Peyer's patch (tissue), 4 donors: ENCODE measurements around the gene NDST3. TPM values are rescaled to one million over a fixed set of nuclear protein-coding genes. Genes with fewer than 3 reads are reported as not detected.

Experiments used
- DNase-seq, 3 donors: peaks; one replicate each; pipeline ENCODE4 v3.0.0-alpha.2; 2017 to 2019
- H3K27ac ChIP-seq, 4 donors: fragments of 200-600 bp; sonication (generic); one replicate each; pipeline ENCODE4 v1.5.1; 2016 to 2019
- H3K27me3 ChIP-seq, 2 donors: fragments of 200-600 bp; sonication (generic); one replicate each; pipeline ENCODE4 v1.5.1; 2019
- H3K36me3 ChIP-seq, 3 donors: fragments of 200-600 bp; sonication (generic); one replicate each; pipeline ENCODE4 v1.5.1; 2016 to 2019
- H3K4me1 ChIP-seq, 4 donors: fragments of 200-600 bp; sonication (generic); one replicate each; pipeline ENCODE4 v1.5.1; 2016 to 2019
- H3K4me3 ChIP-seq, 4 donors: fragments of 200-600 bp; sonication (generic); 1 replicate in 3 of 4; 2 replicates in 1 of 4; pipeline ENCODE4 v1.5.1; 2016 to 2019; ENCODE audit warnings: mild to moderate bottlenecking in 1 of 4
- H3K9me3 ChIP-seq, 4 donors: fragments of 200-600 bp; sonication (generic); one replicate each; pipeline ENCODE4 v1.5.1; 2016 to 2019; ENCODE audit warnings: mild to moderate bottlenecking in 1 of 4
- POLR2A ChIP-seq, 2 donors: fragments of 450-650 bp; IDR thresholded peaks; one replicate each; pipeline ENCODE4 v1.5.1; 2017; ENCODE audit warnings: antibody characterized with exemption in 2 of 2, mild to moderate bottlenecking in 2 of 2, moderate library complexity in 2 of 2
- total RNA-seq, 4 donors: library from RNA; depleted of rRNA; stranded (reverse); fragments of >200 nt; gene quantifications; one replicate each; pipeline ENCODE4 v1.1.0, GENCODE V29; 2016
- TF ChIP-seq, protein P1 (sequence below), 6 experiments: fragments of 450-650 bp in 4 of 6; fragments of 200-600 bp in 2 of 6; sonication (generic) in 1 of 6; IDR thresholded peaks; one replicate each; pipeline ENCODE4 v1.5.1; 2017 to 2019; ENCODE audit warnings: antibody characterized with exemption in 6 of 6, mild to moderate bottlenecking in 3 of 6, moderate library complexity in 1 of 6

The NDST3 gene
- total RNA-seq, 4 donors from 2014 or later = not detected

GRCh38 chr4:118173956-118174725 lies 139.9 kb downstream of the NDST3 start:
- TF ChIP-seq, protein P1, sequence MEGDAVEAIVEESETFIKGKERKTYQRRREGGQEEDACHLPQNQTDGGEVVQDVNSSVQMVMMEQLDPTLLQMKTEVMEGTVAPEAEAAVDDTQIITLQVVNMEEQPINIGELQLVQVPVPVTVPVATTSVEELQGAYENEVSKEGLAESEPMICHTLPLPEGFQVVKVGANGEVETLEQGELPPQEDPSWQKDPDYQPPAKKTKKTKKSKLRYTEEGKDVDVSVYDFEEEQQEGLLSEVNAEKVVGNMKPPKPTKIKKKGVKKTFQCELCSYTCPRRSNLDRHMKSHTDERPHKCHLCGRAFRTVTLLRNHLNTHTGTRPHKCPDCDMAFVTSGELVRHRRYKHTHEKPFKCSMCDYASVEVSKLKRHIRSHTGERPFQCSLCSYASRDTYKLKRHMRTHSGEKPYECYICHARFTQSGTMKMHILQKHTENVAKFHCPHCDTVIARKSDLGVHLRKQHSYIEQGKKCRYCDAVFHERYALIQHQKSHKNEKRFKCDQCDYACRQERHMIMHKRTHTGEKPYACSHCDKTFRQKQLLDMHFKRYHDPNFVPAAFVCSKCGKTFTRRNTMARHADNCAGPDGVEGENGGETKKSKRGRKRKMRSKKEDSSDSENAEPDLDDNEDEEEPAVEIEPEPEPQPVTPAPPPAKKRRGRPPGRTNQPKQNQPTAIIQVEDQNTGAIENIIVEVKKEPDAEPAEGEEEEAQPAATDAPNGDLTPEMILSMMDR (IDR thresholded peaks at IDR 0.05) = no peak
- no peak for TF ChIP-seq POLR2A (IDR thresholded peaks at IDR 0.05)
- Histone ChIP-seq H3K36me3 (no peaks in the 10 kb centered on the region), H3K27ac (no peak overlapping the region), H3K27me3 (no peaks in the 10 kb centered on the region), H3K4me1 (no peaks in the 10 kb centered on the region), H3K4me3 (no peak overlapping the region), H3K9me3 (no peaks in the 10 kb centered on the region)
- no peak for DNase-seq

DNA sequence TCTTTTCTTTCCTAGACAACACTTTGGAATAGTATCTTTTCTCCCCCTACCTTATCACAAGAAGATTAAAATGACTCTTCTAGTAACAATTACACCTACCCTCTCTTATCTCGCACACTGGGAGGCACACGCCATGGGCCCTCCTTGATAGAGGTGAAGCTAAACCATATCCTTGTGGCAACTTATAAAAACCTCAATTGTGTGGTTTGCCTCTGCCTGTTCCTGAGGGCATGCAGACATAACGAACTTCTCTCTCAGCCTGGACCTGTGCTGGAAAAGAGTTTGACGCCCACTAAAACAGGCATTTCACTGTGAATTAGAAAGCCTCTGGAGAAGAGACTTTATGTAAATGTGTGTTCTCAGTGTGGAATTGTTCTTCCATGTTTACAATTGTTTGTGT lies 141.2 kb downstream of the NDST3 start:
- Histone ChIP-seq H3K9me3 (no peaks in the 10 kb centered on the region), H3K27me3 (no peaks in the 10 kb centered on the region), H3K27ac (no peak overlapping the region), H3K4me1 (no peaks in the 10 kb centered on the region), H3K4me3 (no peak overlapping the region), H3K36me3 (no peaks in the 10 kb centered on the region)
- no peak for DNase-seq
- TF ChIP-seq, protein P1 (IDR thresholded peaks at IDR 0.05) = no peak
- no peak for TF ChIP-seq POLR2A (IDR thresholded peaks at IDR 0.05)

DNA sequence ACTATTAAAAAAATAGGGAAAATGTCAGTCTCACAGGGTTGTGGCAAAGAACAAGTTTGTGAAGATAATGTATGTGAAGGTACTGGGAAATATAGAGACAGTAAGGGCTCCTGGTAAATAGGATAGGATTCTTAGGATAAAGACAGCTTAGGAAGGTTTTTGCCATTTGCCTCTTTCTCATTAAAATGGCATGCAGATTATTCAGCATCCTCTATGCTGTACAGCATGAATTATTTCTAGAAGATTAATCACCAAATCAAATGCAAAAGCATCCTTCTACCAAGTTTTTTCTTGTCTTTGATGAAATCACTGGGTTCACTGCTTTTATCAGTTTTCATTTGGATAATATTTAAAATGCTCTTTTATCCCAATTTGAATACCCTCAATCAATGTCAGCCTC lies 142.8 kb downstream of the NDST3 start:
- DNase-seq = no peak
- no peaks in the 10 kb centered on the region for H3K36me3 ChIP-seq
- H3K27me3 ChIP-seq = no peaks in the 10 kb centered on the region
- H3K4me3 ChIP-seq = no peak overlapping the region
- H3K9me3 ChIP-seq = no peaks in the 10 kb centered on the region
- no peak for TF ChIP-seq POLR2A (IDR thresholded peaks at IDR 0.05)
- TF ChIP-seq, protein P1 (IDR thresholded peaks at IDR 0.05) = no peak
- no peaks in the 10 kb centered on the region for H3K4me1 ChIP-seq
- H3K27ac ChIP-seq = no peak overlapping the region

DNA sequence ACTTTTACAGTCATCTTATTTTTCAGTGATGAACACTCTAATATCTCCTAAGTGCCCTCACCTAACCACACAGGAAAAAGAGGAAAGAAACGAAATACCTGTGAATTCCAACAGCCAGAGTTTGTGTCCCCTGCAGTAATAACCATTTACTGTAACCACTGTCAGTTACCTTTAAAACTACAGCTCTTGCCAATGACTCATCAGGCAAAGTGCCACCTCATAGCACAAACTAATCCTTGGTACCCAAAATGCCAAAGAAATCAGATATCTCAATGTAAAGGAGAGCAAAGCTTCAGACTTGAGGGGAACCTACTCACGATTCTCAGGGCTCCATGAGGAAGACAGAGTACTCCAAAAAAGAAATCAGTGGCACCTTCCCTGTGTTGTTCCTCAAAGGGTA lies 146.5 kb downstream of the NDST3 start:
- DNase-seq = no peak
- Histone ChIP-seq H3K4me1 (no peaks in the 10 kb centered on the region), H3K9me3 (no peaks in the 10 kb centered on the region), H3K36me3 (no peaks in the 10 kb centered on the region), H3K27me3 (no peaks in the 10 kb centered on the region), H3K27ac (no peak overlapping the region), H3K4me3 (no peak overlapping the region)
- TF ChIP-seq POLR2A (IDR thresholded peaks at IDR 0.05) = no peak
- TF ChIP-seq, protein P1 (IDR thresholded peaks at IDR 0.05) = no peak

DNA sequence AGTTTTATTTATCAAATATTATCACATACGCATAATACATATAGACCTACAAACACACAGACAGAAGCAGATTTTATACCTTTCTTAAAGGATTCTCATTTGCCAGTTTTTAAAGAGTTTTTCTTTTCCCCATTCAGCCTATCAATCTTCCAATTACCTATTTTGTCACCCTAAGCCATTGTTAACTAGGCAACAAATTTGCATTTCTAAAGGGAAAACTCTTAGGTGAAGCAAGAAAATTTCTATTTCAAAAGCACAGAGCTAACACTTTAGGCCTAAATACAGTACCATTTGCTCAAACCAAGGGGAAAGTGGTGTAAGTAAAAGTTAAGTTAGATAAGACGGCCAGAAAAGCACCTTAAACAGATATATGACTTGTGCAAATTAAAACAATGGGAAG lies 156.6 kb downstream of the NDST3 start:
- Histone ChIP-seq H3K27me3 (no peaks in the 10 kb centered on the region), H3K36me3 (no peaks in the 10 kb centered on the region), H3K27ac (no peak overlapping the region), H3K9me3 (no peaks in the 10 kb centered on the region), H3K4me3 (no peak overlapping the region), H3K4me1 (no peaks in the 10 kb centered on the region)
- TF ChIP-seq POLR2A (IDR thresholded peaks at IDR 0.05) = no peak
- TF ChIP-seq, protein P1 (IDR thresholded peaks at IDR 0.05) = no peak
- DNase-seq = no peak
